Fibroblast of lung (primary cell): Measurements from ENCODE around the gene NAA10.

ENCODE experiments used
- CTCF ChIP-seq, 2 donors: IDR thresholded peaks in 1 of 2; conservative IDR thresholded peaks in 1 of 2; 1 replicate in 1 of 2; 2 replicates in 1 of 2; pipeline ENCODE4 v1.5.1; 2011 to 2012; ENCODE audit warnings: low read length in 2 of 2, control low read depth in 1 of 2, inconsistent platforms in 1 of 2, low read depth in 1 of 2, mild to moderate bottlenecking in 1 of 2
- EZH2 ChIP-seq: IDR thresholded peaks from 2 replicates; pipeline ENCODE4 v1.5.1; 2012; ENCODE audit warnings: low read length, control low read depth, mild to moderate bottlenecking; ENCODE audit errors: missing control alignments

- TF ChIP-seq EZH2 (no peak), CTCF (conservative IDR thresholded peaks at IDR 0.05 in 1 of 2, IDR thresholded peaks at IDR 0.05 in 1 of 2; ENCODE audit: low read depth in 1 of 2, low read length in 2 of 2) (no peak)
These were observed 20.4 kb upstream of the NAA10 start for GRCh38 chrX:153955228-153955732.
